Pons (tissue), 1 donor: Measurements from ENCODE around the gene CD4.

Experiments
- DNase-seq: peaks from one replicate; pipeline ENCODE4 v3.0.0-alpha.2; 2016; ENCODE audit warnings: low spot score

The CD4 gene

DNA sequence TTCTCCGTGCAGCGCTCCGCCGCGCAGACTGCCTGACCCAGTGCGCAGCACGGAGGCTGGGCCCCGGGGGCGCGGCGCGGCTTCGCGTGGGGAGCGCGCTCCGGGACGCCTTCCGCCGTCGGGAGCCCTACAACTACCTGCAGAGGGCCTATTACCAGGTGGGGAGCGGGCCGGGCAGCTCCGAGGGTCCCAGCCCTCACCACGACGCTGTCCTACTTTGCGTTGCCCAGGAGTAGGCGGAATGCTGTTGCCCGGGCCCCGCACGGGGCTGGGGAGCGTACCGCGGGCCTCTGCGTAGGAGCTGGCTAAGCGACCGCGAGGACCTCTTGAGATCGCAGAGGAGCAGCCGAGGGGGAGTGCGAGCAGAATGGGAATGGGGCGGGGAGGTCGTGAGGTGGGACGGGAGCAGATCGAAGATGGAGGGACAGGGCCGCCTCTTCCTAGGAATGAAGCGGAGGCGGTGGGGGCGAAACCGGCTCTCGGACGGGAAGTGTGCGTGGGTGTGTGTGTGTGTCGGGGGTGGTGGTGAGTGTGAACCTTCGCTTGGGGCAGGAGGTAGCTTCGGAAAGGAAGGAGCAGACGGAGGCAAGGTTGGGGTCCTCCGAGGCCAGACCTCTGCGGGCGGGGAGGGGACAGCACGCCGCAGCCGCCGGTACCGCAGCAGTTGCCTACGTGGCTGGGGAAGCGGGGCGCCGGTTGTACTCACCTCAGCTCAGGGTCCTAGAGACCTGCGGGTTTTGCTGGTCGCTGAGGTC, 39.6 kb downstream of the CD4 start:
- DNase-seq = no peak

DNA sequence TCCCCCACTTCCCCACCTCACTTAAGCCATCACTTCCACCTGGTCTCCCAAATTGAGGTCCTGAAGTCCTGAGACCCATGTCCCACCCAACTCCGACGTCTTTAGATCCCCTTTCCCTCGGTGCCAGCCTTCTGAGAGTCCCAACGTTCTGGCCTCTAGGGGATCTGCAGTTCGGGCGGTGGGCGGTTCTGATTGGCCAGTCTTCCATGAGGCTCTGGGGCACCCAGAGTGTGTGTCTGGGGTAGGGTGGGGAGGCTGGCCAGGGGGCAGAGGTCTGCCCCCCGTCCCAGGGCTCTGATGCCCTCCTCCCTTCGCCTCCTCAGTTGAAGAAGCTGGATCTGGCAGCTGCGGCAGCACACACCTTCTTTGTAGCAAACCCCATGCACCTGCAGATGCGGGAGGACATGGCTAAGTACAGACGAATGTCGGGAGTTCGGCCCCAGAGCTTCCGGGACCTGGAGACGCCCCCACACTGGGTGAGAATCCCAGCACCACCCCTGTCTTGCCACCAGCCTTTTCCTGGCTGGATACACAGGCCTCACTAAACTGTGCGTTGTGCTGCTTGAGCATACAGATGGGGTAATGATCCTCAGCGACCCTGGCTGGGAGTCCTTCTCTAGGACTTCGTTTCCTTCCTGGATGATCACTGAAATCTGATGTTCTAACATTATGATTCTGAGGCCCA, 40.4 kb downstream of the CD4 start:
- no peak for DNase-seq

GRCh38 chr12:6830286-6830890, 41.1 kb downstream of the CD4 start:
- DNase-seq = no peak

DNA sequence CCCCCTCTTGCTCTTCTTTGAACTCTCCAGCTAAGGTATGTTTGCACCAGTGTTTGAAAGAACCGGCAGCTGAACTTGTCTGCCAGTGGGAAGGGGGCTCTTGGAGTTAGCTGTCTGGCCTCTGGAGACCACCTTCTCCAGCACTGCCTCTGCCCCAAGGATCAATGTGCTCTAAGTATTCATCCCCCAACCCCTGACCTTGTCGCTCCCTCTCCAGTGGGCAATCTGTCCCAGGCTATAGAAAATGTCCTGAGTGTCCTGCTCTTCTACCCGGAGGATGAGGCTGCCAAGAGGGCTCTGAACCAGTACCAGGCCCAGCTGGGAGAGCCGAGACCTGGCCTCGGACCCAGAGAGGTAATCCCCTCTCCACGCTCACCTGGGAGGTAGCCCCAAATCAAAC, 41.7 kb downstream of the CD4 start:
- no peak for DNase-seq

GRCh38 chr12:6831450-6831995, 42.2 kb downstream of the CD4 start:
- DNase-seq = no peak

DNA sequence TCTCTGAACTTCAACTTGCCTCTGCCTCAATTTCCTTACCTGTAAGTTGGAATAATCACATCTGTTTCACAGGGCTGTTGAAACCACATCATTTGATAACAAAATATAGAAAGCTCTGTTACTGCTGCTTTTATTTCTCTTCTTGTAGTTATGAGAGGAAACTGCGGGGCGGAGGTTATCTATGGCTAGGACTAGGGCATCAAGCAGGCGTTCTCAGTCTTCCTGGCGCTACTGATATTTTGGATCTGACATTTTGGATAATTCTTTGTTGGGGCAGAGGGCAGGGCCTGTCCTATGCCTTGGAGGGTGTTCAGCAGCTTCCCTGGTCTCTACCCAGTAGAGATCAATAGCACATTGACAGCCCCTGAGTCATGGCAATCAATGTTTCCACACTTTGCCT, 42.8 kb downstream of the CD4 start:
- DNase-seq = no peak

DNA sequence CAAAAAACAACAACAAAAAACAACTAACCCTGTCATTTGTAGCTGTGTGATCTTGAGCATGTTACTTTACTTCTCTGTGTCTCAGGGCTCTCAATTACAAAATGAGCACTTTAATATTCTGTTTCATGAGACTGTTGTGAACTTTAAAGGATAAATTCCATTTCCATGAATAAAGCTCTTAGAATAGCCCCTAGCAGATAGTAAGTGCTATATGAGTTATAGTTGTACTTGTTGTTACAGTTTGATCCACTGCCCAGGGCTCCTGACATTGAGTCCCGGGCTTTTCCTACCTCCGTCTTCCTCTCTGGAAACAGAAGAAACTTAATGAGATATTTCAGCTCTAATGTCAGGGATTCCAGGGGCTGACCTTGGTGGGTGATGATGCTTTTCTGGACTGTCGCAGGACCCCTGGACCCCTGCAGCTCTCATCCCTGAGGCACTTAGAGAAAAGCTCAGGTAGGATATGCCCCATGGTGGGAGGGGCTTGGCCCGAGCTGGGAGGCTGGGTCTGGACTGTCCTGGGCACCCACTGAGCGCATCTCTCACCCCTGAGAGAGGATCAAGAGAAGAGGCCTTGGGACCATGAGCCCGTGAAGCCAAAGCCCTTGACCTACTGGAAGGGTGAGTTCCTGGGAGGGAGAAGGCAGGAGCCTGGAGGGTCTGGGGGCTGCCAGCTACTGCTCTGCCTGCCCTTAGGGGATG, 44.0 kb downstream of the CD4 start:
- DNase-seq = no peak

DNA sequence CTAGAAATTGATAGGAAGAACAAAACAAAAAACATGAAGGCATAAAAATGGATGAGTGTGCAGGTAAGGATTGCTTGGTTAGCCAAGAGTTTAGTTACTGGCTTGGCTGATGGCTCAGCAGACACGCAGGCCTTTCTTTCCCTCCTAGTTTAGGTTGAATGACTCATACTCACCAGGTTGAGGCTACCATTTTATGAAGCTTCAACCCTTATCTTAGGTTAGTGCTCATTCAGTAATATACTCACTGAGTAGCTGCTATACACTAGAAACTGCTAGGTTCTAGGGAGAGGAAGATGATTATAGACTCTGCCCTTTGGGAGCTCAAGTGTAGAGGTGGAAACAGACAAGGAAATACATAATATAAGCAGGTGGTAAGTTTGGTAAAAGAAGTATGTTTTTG, 44.9 kb downstream of the CD4 start:
- DNase-seq = no peak

GRCh38 chr12:6834873-6835272, 45.5 kb downstream of the CD4 start:
- no peak for DNase-seq

GRCh38 chr12:6836851-6837250, 47.5 kb downstream of the CD4 start:
- no peak for DNase-seq

- no peak for DNase-seq
These were observed 48.2 kb downstream of the CD4 start for GRCh38 chr12:6837370-6838060.

- DNase-seq = no peak
These were observed 49.5 kb downstream of the CD4 start for GRCh38 chr12:6838854-6839253.

DNA sequence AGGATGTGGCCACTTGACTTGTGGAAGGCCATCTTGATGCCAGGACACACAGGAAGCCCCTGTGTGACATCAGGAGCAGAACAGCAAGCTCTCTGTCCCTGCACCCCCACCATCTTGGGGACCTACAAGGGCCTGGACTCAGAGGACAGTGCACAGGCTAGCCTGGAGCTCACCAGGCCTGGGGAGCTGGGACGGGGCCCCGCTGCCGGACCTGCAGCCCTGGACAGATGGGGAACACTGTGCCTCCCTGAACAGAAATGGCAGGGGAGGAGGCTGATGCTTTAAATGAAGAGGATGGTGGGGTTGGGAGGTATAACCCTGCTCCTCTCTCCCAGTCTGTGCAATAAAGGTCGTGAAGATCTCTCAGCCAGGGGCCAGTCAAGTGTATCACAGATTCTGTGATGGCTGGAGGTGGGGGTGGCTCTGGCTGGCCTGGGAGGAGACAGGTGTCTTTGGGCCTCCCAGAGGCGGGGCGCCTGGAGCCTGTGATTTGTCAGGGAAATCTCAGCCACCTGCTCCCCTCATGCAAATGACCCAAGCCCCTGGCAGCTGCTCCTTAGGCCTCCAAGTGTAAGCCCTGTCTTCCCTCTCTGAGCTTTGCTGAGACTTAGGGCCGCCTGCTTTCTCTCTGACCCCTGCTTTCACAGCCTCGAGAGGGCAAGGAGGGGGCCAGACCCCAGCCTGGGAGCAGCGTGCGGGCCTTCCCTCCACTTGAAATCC, 50.3 kb downstream of the CD4 start:
- DNase-seq = no peak

DNA sequence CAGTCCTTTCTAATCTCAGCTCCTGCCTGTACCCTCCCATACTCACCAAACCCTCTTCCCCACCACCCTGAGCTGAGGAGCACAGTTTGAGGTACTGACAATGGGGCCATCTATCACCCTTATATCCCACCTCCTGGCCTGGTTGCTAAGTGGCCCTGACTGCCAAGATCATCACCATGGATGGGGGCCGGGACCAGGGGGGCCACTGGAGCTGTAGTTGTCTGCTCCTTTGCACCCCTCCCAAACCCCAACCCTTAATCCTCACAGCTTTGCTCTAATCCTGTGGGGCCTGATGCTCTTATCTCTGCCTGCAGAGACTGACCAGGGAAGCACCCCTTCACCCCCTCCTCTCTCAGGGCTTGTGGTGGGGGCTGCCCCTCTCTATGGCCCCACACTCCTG, 51.0 kb downstream of the CD4 start:
- no peak for DNase-seq

DNA sequence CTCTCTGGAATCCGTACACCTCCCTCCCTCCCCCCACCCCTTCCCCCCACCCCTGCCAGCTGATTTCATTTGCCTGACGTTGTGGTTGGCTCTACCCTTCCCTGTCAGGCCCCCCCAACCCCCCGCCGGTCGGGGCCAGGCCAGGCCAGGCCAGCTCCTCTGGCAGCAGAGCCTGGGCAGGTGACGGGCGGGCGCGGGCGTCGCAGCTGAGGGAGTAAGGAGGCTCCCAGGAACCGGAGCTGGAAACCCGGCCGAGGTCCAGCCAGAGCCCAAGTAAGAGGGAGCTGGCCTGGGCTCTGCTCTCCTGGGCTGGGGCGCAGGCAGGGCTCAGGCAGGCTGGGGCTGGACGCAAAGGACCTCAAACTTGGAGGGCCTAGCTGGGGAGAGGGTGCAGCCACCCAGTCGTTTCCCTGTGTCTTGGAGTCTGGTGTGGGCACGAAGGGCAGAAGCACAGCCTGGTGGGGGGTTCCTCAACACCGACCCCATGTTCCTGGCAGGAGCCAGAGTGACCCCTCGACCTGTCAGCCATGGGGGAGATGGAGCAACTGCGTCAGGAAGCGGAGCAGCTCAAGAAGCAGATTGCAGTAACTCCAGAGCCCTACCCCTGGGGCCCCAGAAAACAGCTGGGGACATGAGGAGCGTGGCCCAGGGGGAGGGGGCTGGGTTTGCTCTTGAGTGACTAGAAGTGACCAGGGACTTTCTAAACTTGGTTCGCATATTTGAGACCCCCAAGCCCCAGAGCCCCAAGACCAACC, 51.6 kb downstream of the CD4 start, which contains the start of gene GNB3:
TSS of gene GNB3 (plus strand) at position 165 of the 755 bp plus-strand sequence. CDS start at position 528, 363 bp downstream.
- DNase-seq = no peak

- no peak for DNase-seq
These were observed 52.7 kb downstream of the CD4 start for GRCh38 chr12:6842075-6842474.

- no peak for DNase-seq
These were observed 54.0 kb downstream of the CD4 start for GRCh38 chr12:6843118-6843902.

DNA sequence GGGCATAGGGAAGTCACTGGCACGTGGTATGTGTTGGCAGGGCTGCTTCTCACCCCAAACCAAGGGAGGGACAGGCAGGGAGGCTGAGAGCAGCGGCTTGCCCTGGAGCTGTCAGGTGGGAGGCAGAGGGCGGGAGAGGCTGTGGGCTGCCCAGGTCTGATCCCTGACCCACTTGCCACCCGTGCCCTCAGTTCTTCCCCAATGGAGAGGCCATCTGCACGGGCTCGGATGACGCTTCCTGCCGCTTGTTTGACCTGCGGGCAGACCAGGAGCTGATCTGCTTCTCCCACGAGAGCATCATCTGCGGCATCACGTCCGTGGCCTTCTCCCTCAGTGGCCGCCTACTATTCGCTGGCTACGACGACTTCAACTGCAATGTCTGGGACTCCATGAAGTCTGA, 56.1 kb downstream of the CD4 start:
- no peak for DNase-seq

DNA sequence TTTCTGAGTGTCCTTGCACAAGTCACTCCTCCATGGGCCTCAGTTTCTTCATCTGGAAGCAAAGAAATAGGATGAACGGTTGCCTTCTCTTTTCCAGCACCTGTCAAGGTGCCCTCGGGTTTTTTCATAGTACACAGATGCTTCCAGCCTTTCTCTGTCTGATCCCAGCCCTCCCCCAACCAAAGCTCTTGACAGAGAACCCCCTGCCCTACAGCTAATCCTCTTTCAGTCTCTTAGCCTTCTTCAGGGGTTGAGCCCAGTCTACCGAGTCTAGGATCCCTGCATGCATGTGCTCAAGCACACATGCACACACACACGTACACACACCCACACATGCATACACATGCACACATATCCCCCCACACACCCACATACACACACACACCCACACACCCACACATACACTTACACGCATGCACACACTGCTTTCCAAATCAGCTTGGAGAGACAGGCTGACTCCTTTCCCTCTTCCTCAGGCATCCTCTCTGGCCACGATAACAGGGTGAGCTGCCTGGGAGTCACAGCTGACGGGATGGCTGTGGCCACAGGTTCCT, 57.1 kb downstream of the CD4 start:
- DNase-seq = no peak
